Measurements from ENCODE around the gene NOVA2. TPM values are rescaled to one million over a fixed set of nuclear protein-coding genes. Genes with fewer than 3 reads are reported as not detected.

Gene NOVA2
- polyA plus RNA-seq, 1 donor from 2014 or later: 9.3 TPM

DNA sequence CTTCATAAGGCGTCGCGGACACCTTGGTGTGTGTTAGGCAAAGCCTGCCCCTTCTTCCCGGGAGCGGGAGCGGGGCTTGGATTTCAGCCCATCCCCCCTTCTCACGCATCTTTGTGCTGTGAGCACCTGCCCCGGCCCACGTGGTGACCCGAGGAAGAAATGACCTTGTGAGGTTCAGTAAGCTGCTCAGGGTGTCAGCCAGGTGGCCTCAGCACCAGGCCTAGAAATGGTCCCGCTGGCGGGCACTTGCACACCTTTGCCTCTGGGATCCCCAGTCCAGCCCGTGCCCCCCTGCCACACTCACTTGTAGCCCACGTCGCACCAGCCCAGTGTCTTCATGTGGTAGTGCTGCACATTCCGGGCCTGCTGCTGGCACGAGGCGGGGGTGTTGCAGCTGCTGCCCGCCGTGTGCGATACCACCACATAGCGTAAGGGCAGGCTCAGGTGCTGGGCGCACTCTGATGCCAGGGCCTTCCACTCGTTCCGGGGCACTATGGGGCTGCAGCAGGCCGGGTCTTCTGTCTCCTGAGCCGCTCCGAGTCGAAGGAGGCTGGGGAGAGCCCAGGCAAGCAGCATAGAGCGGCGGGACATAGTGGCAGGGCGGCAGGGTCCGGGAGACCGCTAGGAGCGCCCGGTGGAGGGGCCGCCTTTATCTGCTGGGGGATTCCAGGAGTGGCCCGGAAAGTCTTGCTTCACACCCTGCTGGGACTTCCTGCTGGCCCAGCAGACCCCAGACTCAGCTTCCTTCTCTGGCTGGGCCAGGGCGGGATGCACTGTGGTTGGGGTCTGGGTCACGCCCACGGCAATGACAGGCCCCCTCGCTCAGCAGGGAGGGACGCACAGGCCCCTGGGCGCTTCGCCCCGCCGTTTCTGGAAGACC is 49.0 kb upstream of the NOVA2 start, which contains the start of gene PGLYRP1:
TSS of gene PGLYRP1 (minus strand) at position 623 of the 880 bp plus-strand sequence. CDS start at position 591, 32 bp downstream.
- no peaks in the 10 kb centered on the region for H3F3A ChIP-seq (ENCODE audit: insufficient read depth, low read length, poor library complexity, severe bottlenecking)
- no peaks in the 10 kb centered on the region for H4K20me1 ChIP-seq (ENCODE audit: insufficient read depth)
- no peak within 1 kb of the TSS for H3K4me2 ChIP-seq (ENCODE audit: low read length)
- H3K9me2 ChIP-seq (ENCODE audit: insufficient read depth, low read length): no peaks in the 10 kb centered on the region
- no peaks in the 10 kb centered on the region for H3K36me3 ChIP-seq (ENCODE audit: insufficient read depth, low read length)
- H3K79me2 ChIP-seq (replicated peaks; ENCODE audit: insufficient read depth, low read length): no peaks in the 10 kb centered on the region
- no peaks in the 10 kb centered on the region for H3K27me3 ChIP-seq (ENCODE audit: insufficient read depth, low read depth, low read length)
- no peak within 1 kb of the TSS for H3K9ac ChIP-seq (ENCODE audit: low read length)
- no peak within 1 kb of the TSS for H3K27ac ChIP-seq (ENCODE audit: low read length)
- no peak within 1 kb of the TSS for H2AFZ ChIP-seq (ENCODE audit: low read depth, low read length)
- no peak within 1 kb of the TSS for H3K4me3 ChIP-seq (ENCODE audit: low read length)
- TF ChIP-seq SMC3 (conservative IDR thresholded peaks at IDR 0.05; ENCODE audit: poor library complexity): no peak
- no peak for TF ChIP-seq CTCF (IDR thresholded peaks at IDR 0.05; ENCODE audit: poor library complexity, severe bottlenecking)
- TF ChIP-seq POLR2AphosphoS5 (IDR thresholded peaks at IDR 0.05): no peak
- TF ChIP-seq RAD21 (conservative IDR thresholded peaks at IDR 0.05): no peak
- TF ChIP-seq EP300 (conservative IDR thresholded peaks at IDR 0.05; ENCODE audit: poor library complexity, severe bottlenecking): no peak
- TF ChIP-seq TAF1 (IDR thresholded peaks at IDR 0.05; ENCODE audit: low read depth): no peak
- no peaks in the 10 kb centered on the region for H3K9me3 ChIP-seq (ENCODE audit: low read length)

- H2AFZ ChIP-seq (ENCODE audit: low read depth, low read length): no peak overlapping the region
- H3K27me3 ChIP-seq (ENCODE audit: insufficient read depth, low read depth, low read length): no peaks in the 10 kb centered on the region
- no peak overlapping the region for H3K9ac ChIP-seq (ENCODE audit: low read length)
- no peaks in the 10 kb centered on the region for H3K79me2 ChIP-seq (replicated peaks; ENCODE audit: insufficient read depth, low read length)
- no peak overlapping the region for H3K4me2 ChIP-seq (ENCODE audit: low read length)
- no peaks in the 10 kb centered on the region for H3K9me2 ChIP-seq (ENCODE audit: insufficient read depth, low read length)
- no peaks in the 10 kb centered on the region for H3F3A ChIP-seq (ENCODE audit: insufficient read depth, low read length, poor library complexity, severe bottlenecking)
- no peaks in the 10 kb centered on the region for H3K36me3 ChIP-seq (ENCODE audit: insufficient read depth, low read length)
- no peak overlapping the region for H3K27ac ChIP-seq (ENCODE audit: low read length)
- TF ChIP-seq TAF1 (IDR thresholded peaks at IDR 0.05; ENCODE audit: low read depth): no peak
- TF ChIP-seq SMC3 (conservative IDR thresholded peaks at IDR 0.05; ENCODE audit: poor library complexity): no peak
- TF ChIP-seq MXI1 (conservative IDR thresholded peaks at IDR 0.05; ENCODE audit: poor library complexity, severe bottlenecking): no peak
- TF ChIP-seq EP300 (conservative IDR thresholded peaks at IDR 0.05; ENCODE audit: poor library complexity, severe bottlenecking): no peak
- no peak for TF ChIP-seq POLR2AphosphoS5 (IDR thresholded peaks at IDR 0.05)
- TF ChIP-seq CTCF (IDR thresholded peaks at IDR 0.05; ENCODE audit: poor library complexity, severe bottlenecking): no peak
- TF ChIP-seq EZH2 (IDR thresholded peaks at IDR 0.05; ENCODE audit: borderline replicate concordance, insufficient read depth, low read length, poor library complexity, severe bottlenecking): no peak
- no peak for TF ChIP-seq RAD21 (conservative IDR thresholded peaks at IDR 0.05)
- TF ChIP-seq, protein P1, sequence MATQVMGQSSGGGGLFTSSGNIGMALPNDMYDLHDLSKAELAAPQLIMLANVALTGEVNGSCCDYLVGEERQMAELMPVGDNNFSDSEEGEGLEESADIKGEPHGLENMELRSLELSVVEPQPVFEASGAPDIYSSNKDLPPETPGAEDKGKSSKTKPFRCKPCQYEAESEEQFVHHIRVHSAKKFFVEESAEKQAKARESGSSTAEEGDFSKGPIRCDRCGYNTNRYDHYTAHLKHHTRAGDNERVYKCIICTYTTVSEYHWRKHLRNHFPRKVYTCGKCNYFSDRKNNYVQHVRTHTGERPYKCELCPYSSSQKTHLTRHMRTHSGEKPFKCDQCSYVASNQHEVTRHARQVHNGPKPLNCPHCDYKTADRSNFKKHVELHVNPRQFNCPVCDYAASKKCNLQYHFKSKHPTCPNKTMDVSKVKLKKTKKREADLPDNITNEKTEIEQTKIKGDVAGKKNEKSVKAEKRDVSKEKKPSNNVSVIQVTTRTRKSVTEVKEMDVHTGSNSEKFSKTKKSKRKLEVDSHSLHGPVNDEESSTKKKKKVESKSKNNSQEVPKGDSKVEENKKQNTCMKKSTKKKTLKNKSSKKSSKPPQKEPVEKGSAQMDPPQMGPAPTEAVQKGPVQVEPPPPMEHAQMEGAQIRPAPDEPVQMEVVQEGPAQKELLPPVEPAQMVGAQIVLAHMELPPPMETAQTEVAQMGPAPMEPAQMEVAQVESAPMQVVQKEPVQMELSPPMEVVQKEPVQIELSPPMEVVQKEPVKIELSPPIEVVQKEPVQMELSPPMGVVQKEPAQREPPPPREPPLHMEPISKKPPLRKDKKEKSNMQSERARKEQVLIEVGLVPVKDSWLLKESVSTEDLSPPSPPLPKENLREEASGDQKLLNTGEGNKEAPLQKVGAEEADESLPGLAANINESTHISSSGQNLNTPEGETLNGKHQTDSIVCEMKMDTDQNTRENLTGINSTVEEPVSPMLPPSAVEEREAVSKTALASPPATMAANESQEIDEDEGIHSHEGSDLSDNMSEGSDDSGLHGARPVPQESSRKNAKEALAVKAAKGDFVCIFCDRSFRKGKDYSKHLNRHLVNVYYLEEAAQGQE (IDR thresholded peaks at IDR 0.05; ENCODE audit: borderline replicate concordance): no peak
- no peaks in the 10 kb centered on the region for H4K20me1 ChIP-seq (ENCODE audit: insufficient read depth)
- H3K4me3 ChIP-seq (ENCODE audit: low read length): no peak overlapping the region
- no peaks in the 10 kb centered on the region for H3K9me3 ChIP-seq (ENCODE audit: low read length)
These were observed 48.4 kb upstream of the NOVA2 start for GRCh38 chr19:46022061-46022430.

Measured in neural cell (in vitro differentiated cells).